ENCODE measurements around the gene DYNLRB2. TPM values are rescaled to one million over a fixed set of nuclear protein-coding genes. Genes with fewer than 3 reads are reported as not detected.

Gene DYNLRB2
- total RNA-seq, 4 donors from 2014 or later = 1.2 to 2.3 (median 1.9) TPM; not detected in 1

- no peak overlapping the region for H3K27ac ChIP-seq
- no peaks in the 10 kb centered on the region for H3K27me3 ChIP-seq
- 59 to 75% methylated on average over 3 to 6 of the region's 6 CpGs for WGBS, 2 donors (ENCODE audit: low coverage in 1 of 2)
- peaks cover 0 to 12% (median 0%) of the 10 kb centered on the region in 3 donors for H3K4me1 ChIP-seq
- no peak for ATAC-seq
- H3K9me3 ChIP-seq = no peaks in the 10 kb centered on the region
- H3K36me3 ChIP-seq = no peaks in the 10 kb centered on the region
- TF ChIP-seq, protein P1, sequence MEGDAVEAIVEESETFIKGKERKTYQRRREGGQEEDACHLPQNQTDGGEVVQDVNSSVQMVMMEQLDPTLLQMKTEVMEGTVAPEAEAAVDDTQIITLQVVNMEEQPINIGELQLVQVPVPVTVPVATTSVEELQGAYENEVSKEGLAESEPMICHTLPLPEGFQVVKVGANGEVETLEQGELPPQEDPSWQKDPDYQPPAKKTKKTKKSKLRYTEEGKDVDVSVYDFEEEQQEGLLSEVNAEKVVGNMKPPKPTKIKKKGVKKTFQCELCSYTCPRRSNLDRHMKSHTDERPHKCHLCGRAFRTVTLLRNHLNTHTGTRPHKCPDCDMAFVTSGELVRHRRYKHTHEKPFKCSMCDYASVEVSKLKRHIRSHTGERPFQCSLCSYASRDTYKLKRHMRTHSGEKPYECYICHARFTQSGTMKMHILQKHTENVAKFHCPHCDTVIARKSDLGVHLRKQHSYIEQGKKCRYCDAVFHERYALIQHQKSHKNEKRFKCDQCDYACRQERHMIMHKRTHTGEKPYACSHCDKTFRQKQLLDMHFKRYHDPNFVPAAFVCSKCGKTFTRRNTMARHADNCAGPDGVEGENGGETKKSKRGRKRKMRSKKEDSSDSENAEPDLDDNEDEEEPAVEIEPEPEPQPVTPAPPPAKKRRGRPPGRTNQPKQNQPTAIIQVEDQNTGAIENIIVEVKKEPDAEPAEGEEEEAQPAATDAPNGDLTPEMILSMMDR (IDR thresholded peaks at IDR 0.05) = no peak
- TF ChIP-seq EP300 (IDR thresholded peaks at IDR 0.05) (no peak), POLR2A (IDR thresholded peaks at IDR 0.05) (no peak)
- H3K4me3 ChIP-seq = no peak overlapping the region
Observed at GRCh38 chr16:80544326-80544725, 3.5 kb downstream of the DYNLRB2 start.

GRCh38 chr16:80546249-80546648 is 5.5 kb downstream of the DYNLRB2 start:
- TF ChIP-seq POLR2AphosphoS5 (IDR thresholded peaks at IDR 0.05) = no peak
- no peak for TF ChIP-seq POLR2A (IDR thresholded peaks at IDR 0.05)
- TF ChIP-seq, protein P1 (IDR thresholded peaks at IDR 0.05) = no peak
- no peak for TF ChIP-seq EP300 (IDR thresholded peaks at IDR 0.05)
- Histone ChIP-seq H3K9me3 (no peaks in the 10 kb centered on the region), H3K27me3 (no peaks in the 10 kb centered on the region), H3K4me1 (peaks cover 0 to 3% (median 0%) of the 10 kb centered on the region in 3 donors), H3K36me3 (no peaks in the 10 kb centered on the region), H3K4me3 (no peak overlapping the region), H3K27ac (no peak overlapping the region)
- ATAC-seq = no peak
- WGBS, 2 donors (ENCODE audit: low coverage in 1 of 2) = 66 to 72% methylated on average over 4 of the region's 4 CpGs

GRCh38 chr16:80547145-80547544 is 6.4 kb downstream of the DYNLRB2 start:
- WGBS, 2 donors (ENCODE audit: low coverage in 1 of 2) = 66 to 89% methylated on average over 2 of the region's 2 CpGs
- H3K4me1 ChIP-seq = no peaks in the 10 kb centered on the region
- no peaks in the 10 kb centered on the region for H3K36me3 ChIP-seq
- ATAC-seq = no peak
- H3K9me3 ChIP-seq = no peaks in the 10 kb centered on the region
- H3K4me3 ChIP-seq = no peak overlapping the region
- H3K27me3 ChIP-seq = peaks cover 3% of the 10 kb centered on the region
- TF ChIP-seq EP300 (IDR thresholded peaks at IDR 0.05) = no peak
- no peak for TF ChIP-seq POLR2AphosphoS5 (IDR thresholded peaks at IDR 0.05)
- TF ChIP-seq, protein P1 (IDR thresholded peaks at IDR 0.05) = no peak
- TF ChIP-seq POLR2A (IDR thresholded peaks at IDR 0.05) = no peak
- H3K27ac ChIP-seq = no peak overlapping the region

DNA sequence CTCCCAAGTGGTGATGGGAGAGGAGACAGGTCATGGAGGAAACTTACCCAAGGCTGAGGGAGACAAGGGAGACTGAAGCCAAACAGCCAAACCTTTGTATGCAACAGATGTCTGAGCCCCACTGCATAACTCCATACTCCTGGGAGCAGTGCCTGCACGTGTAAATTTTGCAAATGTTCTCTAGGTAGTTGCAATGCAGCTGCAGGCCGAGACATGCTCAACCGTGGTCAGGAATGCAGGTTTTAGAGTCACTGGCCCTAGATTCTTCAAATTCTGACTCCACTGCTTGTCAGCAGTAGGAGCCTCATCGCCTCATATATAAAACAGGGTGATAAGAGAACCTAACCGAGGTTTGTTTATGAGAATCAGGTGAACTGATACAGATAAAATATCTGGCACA is 11.5 kb downstream of the DYNLRB2 start:
- no peaks in the 10 kb centered on the region for H3K36me3 ChIP-seq
- no peak overlapping the region for H3K27ac ChIP-seq
- H3K4me1 ChIP-seq = no peaks in the 10 kb centered on the region
- no peak for ATAC-seq
- no peaks in the 10 kb centered on the region for H3K9me3 ChIP-seq
- no peak overlapping the region for H3K4me3 ChIP-seq
- TF ChIP-seq, protein P1 (IDR thresholded peaks at IDR 0.05) = no peak
- TF ChIP-seq EP300 (IDR thresholded peaks at IDR 0.05) (no peak), POLR2AphosphoS5 (IDR thresholded peaks at IDR 0.05) (no peak), POLR2A (IDR thresholded peaks at IDR 0.05) (no peak)
- H3K27me3 ChIP-seq = peaks cover 33% of the 10 kb centered on the region
- WGBS, 2 donors (ENCODE audit: low coverage in 1 of 2) = 33 to 44% methylated on average over 5 of the region's 5 CpGs

DNA sequence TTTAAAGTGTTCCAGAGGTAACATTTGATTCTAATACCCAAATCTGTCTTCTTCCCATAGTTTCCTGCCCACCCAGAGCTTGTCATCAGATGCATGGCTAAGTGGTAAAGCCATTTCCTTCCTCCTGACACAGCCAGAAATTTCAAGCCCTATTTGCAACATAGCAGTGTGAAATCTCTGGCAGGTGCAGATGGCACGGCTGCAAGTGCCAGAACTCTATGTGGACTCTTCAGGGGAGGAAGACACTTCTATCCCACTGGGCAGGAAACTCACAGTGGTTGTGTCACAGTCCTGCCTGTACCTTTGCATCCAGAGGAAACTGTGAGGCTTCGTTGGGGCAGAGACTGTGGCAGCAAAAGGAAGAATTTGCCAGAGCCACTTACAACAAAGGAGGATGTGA is 13.2 kb downstream of the DYNLRB2 start:
- ATAC-seq = no peak
- 0% methylated on average over 1 of the region's 2 CpGs for WGBS, 2 donors (ENCODE audit: low coverage in 1 of 2)

More for the DNA sequence above, 13.2 kb downstream of the DYNLRB2 start:
- Histone ChIP-seq H3K9me3 (no peaks in the 10 kb centered on the region), H3K27me3 (peaks cover 33% of the 10 kb centered on the region), H3K4me1 (no peaks in the 10 kb centered on the region), H3K4me3 (no peak overlapping the region), H3K36me3 (no peaks in the 10 kb centered on the region), H3K27ac (no peak overlapping the region)
- TF ChIP-seq, protein P1 (IDR thresholded peaks at IDR 0.05) = no peak
- TF ChIP-seq EP300 (IDR thresholded peaks at IDR 0.05) = no peak
- TF ChIP-seq POLR2AphosphoS5 (IDR thresholded peaks at IDR 0.05) = no peak
- no peak for TF ChIP-seq POLR2A (IDR thresholded peaks at IDR 0.05)
